Mesenchymal stem cell (in vitro differentiated cells and primary cell): ENCODE data around the gene ZNF385A.

Experiments used
- DNase-seq: peaks from one replicate; pipeline ENCODE4 v3.0.0-alpha.2; 2013
- H2AFZ ChIP-seq: one replicate; pipeline ENCODE4 v1.6.1; 2013; ENCODE audit warnings: low read depth, mild to moderate bottlenecking, control low read depth, inconsistent platforms, low read length, moderate library complexity
- H2AK5ac ChIP-seq: 2 replicates; pipeline ENCODE4 v1.6.1; 2013; ENCODE audit warnings: low read length, moderate library complexity, mild to moderate bottlenecking, inconsistent platforms; ENCODE audit not compliant: severe bottlenecking
- H2BK120ac ChIP-seq: one replicate; pipeline ENCODE4 v1.6.1; 2013; ENCODE audit warnings: low read depth, mild to moderate bottlenecking, inconsistent platforms, low read length, moderate library complexity
- H2BK12ac ChIP-seq, 2 experiments: one replicate each; pipeline ENCODE4 v1.6.1; 2013; ENCODE audit warnings: inconsistent platforms in 2 of 2, low read length in 2 of 2, mild to moderate bottlenecking in 2 of 2, moderate library complexity in 2 of 2, control low read depth in 1 of 2
- H2BK15ac ChIP-seq: one replicate; pipeline ENCODE4 v1.6.1; 2013; ENCODE audit warnings: mild to moderate bottlenecking, low read depth, inconsistent platforms; ENCODE audit not compliant: poor library complexity, severe bottlenecking
- H2BK5ac ChIP-seq: 2 replicates; pipeline ENCODE4 v1.6.1; 2013; ENCODE audit warnings: low read depth, mild to moderate bottlenecking, low read length, control low read depth, inconsistent platforms; ENCODE audit not compliant: poor library complexity, severe bottlenecking
- H3K14ac ChIP-seq, 2 experiments: one replicate each; pipeline ENCODE4 v1.6.1; 2013; ENCODE audit warnings: inconsistent platforms in 2 of 2, low read length in 2 of 2, control low read depth in 1 of 2, mild to moderate bottlenecking in 1 of 2, moderate library complexity in 1 of 2
- H3K18ac ChIP-seq, 2 experiments: one replicate each; pipeline ENCODE4 v1.6.1; 2013; ENCODE audit warnings: inconsistent platforms in 2 of 2, low read length in 2 of 2, control low read depth in 1 of 2, low read depth in 1 of 2, mild to moderate bottlenecking in 1 of 2
- H3K23ac ChIP-seq, 2 experiments: one replicate each; pipeline ENCODE4 v1.6.1; 2013; ENCODE audit warnings: inconsistent platforms in 2 of 2, low read length in 2 of 2, mild to moderate bottlenecking in 2 of 2, moderate library complexity in 2 of 2, control low read depth in 1 of 2
- H3K27ac ChIP-seq: 2 replicates; pipeline ENCODE4 v1.5.1; 2013; ENCODE audit warnings: mild to moderate bottlenecking, moderate library complexity, low read length, control low read depth, inconsistent platforms; ENCODE audit not compliant: poor library complexity, severe bottlenecking
- H3K27me3 ChIP-seq, 2 experiments: 2 replicates each; pipeline versions ENCODE4 v1.6.1 to v1.7.0; 2013; ENCODE audit warnings: low read length in 2 of 2, mild to moderate bottlenecking in 2 of 2, moderate library complexity in 2 of 2, control low read depth in 1 of 2, inconsistent platforms in 1 of 2; ENCODE audit not compliant: control insufficient read depth in 1 of 2, insufficient read depth in 1 of 2
- H3K36me3 ChIP-seq, 2 experiments: 2 replicates each; pipeline versions ENCODE4 v1.6.1 to v1.7.0; 2013; ENCODE audit warnings: low read length in 2 of 2, control low read depth in 1 of 2, inconsistent platforms in 1 of 2, low read depth in 1 of 2, mild to moderate bottlenecking in 1 of 2; ENCODE audit not compliant: insufficient read depth in 2 of 2, control insufficient read depth in 1 of 2
- H3K4ac ChIP-seq, 2 experiments: one replicate each; pipeline ENCODE4 v1.6.1; 2013; ENCODE audit warnings: inconsistent platforms in 2 of 2, low read length in 2 of 2, mild to moderate bottlenecking in 2 of 2, moderate library complexity in 2 of 2, control low read depth in 1 of 2, low read depth in 1 of 2
- H3K4me1 ChIP-seq: 2 replicates; pipeline ENCODE4 v1.6.1; 2013; ENCODE audit warnings: low read depth, low read length, control low read depth; ENCODE audit not compliant: control insufficient read depth, insufficient read depth
- H3K4me2 ChIP-seq: 2 replicates; pipeline ENCODE4 v1.6.1; 2013; ENCODE audit warnings: low read length, mild to moderate bottlenecking, inconsistent platforms; ENCODE audit not compliant: poor library complexity, severe bottlenecking
- H3K4me3 ChIP-seq, 2 experiments: 2 replicates each; pipeline versions ENCODE4 v1.5.1 to v1.7.0; 2013; ENCODE audit warnings: low read length in 2 of 2, mild to moderate bottlenecking in 2 of 2, control low read depth in 1 of 2, low read depth in 1 of 2; ENCODE audit not compliant: insufficient read depth in 1 of 2
- H3K79me1 ChIP-seq: replicated peaks from 2 replicates; pipeline ENCODE4 v1.6.1; 2013; ENCODE audit warnings: mild to moderate bottlenecking, control low read depth, low read length, inconsistent platforms; ENCODE audit not compliant: poor library complexity, severe bottlenecking
- H3K9ac ChIP-seq: 2 replicates; pipeline ENCODE4 v1.7.0; 2013; ENCODE audit warnings: mild to moderate bottlenecking, low read length, moderate library complexity
- H3K9me3 ChIP-seq: 2 replicates; pipeline ENCODE4 v1.7.0; 2013; ENCODE audit warnings: mild to moderate bottlenecking, low read length; ENCODE audit not compliant: control insufficient read depth
- H4K8ac ChIP-seq: one replicate; pipeline ENCODE4 v1.6.1; 2013; ENCODE audit warnings: inconsistent platforms, mild to moderate bottlenecking, low read length, moderate library complexity
- H4K91ac ChIP-seq: one replicate; pipeline ENCODE4 v1.6.1; 2013; ENCODE audit warnings: mild to moderate bottlenecking, low read length, inconsistent platforms
- WGBS: methylation state at CpG from one replicate; pipeline ENCODE4 v1.1.7; 2013; ENCODE audit warnings: mixed read lengths; 5-methylcytosine and 5-hydroxymethylcytosine counted together

Gene ZNF385A

DNA sequence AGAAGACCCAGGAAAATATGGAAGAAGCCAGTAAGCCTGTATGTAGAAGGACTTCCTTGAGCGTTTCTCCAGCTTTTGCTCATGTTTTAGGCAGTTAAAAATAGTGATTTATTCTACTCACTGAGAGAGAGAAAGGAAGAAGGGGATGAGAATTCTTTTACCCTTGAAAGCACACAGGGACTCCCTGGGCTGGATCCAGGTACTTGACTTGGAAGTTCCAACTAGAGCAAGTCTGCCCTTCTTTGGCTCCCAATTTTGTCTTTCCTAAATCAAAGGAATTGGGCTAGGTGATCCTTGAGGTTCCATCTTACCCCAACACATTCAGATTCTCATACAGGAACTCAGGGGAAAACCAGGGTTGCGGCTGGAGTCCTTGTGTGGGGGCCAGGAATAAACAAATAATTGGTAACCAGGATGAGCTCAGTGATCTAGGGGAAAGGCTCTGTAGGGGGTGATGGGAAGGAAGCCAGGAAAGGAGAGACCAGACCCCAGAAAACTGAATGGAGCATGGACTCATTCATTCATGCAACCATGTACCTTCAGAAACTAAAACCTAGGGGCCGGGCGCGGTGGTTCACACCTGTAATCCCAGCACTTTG is 46.0 kb upstream of the ZNF385A start:
- 89% methylated on average over 5 of the region's 5 CpGs for WGBS
- no peak overlapping the region for H3K4me2 ChIP-seq
- no peak overlapping the region for H3K23ac ChIP-seq
- no peaks in the 10 kb centered on the region for H3K36me3 ChIP-seq
- no peak overlapping the region for H2AFZ ChIP-seq
- H3K14ac ChIP-seq, result no peak overlapping the region
- H2BK15ac ChIP-seq, result no peak overlapping the region
- H3K18ac ChIP-seq, result no peak overlapping the region
- H3K9me3 ChIP-seq, result no peaks in the 10 kb centered on the region
- peak; percentile 55 for DNase-seq
- H4K8ac ChIP-seq, result peak overlapping the region; percentile 7
- H4K91ac ChIP-seq, result no peak overlapping the region
- peaks cover 8% of the 10 kb centered on the region for H3K4me1 ChIP-seq
- H2BK120ac ChIP-seq, result no peak overlapping the region
- no peaks in the 10 kb centered on the region for H3K79me1 ChIP-seq
- no peak overlapping the region for H2AK5ac ChIP-seq
- no peak overlapping the region for H3K4ac ChIP-seq
- H2BK12ac ChIP-seq, result no peak overlapping the region
- peaks cover 0 to 48% of the 10 kb centered on the region in 2 experiments for H3K27me3 ChIP-seq
- H3K4me3 ChIP-seq, result no peak overlapping the region
- H3K9ac ChIP-seq, result no peak overlapping the region
- no peak overlapping the region for H3K27ac ChIP-seq
- H2BK5ac ChIP-seq, result no peak overlapping the region

DNA sequence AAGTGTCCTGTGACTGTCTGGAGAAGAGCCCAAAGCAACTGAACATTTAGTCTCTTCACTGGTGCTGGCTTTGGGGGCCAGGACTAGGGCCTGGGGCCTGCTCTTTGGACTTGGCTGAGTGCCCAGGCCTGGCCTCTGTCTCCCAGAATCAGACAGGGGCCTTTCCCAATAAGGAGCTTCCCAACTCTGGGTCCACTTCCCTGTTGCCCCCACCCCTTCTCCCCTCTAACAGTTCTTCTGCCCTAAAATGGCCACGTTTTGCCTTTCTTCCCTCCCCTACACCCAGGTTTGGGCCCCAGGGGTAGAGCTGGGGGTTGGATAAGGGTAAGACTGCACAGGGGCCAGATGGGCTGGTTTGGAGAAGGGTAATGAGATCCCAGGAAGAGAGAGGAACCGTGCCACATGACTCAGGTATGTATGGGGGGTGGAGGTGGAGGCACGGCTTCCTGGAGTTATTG is 44.5 kb upstream of the ZNF385A start:
- Histone ChIP-seq H2AK5ac (no peak overlapping the region), H2BK15ac (no peak overlapping the region), H3K27ac (no peak overlapping the region), H2BK12ac (peak overlapping the region; percentile 69 to 83), H2BK5ac (no peak overlapping the region), H3K27me3 (peaks cover 0 to 60% of the 10 kb centered on the region in 2 experiments), H2AFZ (no peak overlapping the region), H3K4me3 (no peak overlapping the region), H3K14ac (peak overlapping the region in 1 of 2 experiments; percentile 44), H3K9ac (peak overlapping the region; percentile 72), H3K4me1 (peaks cover 8% of the 10 kb centered on the region), H3K4me2 (no peak overlapping the region), H3K18ac (peak overlapping the region; percentile 80 to 82), H3K4ac (peak overlapping the region; percentile 35), H4K8ac (peak overlapping the region; percentile 66), H4K91ac (no peak overlapping the region), H3K23ac (peak overlapping the region in 1 of 2 experiments; percentile 5), H2BK120ac (peak overlapping the region; percentile 75), H3K36me3 (no peaks in the 10 kb centered on the region), H3K9me3 (no peaks in the 10 kb centered on the region), H3K79me1 (no peaks in the 10 kb centered on the region)
- WGBS, result no CpG with 5 or more reads among the region's 3 CpGs
- DNase-seq, result no peak

DNA sequence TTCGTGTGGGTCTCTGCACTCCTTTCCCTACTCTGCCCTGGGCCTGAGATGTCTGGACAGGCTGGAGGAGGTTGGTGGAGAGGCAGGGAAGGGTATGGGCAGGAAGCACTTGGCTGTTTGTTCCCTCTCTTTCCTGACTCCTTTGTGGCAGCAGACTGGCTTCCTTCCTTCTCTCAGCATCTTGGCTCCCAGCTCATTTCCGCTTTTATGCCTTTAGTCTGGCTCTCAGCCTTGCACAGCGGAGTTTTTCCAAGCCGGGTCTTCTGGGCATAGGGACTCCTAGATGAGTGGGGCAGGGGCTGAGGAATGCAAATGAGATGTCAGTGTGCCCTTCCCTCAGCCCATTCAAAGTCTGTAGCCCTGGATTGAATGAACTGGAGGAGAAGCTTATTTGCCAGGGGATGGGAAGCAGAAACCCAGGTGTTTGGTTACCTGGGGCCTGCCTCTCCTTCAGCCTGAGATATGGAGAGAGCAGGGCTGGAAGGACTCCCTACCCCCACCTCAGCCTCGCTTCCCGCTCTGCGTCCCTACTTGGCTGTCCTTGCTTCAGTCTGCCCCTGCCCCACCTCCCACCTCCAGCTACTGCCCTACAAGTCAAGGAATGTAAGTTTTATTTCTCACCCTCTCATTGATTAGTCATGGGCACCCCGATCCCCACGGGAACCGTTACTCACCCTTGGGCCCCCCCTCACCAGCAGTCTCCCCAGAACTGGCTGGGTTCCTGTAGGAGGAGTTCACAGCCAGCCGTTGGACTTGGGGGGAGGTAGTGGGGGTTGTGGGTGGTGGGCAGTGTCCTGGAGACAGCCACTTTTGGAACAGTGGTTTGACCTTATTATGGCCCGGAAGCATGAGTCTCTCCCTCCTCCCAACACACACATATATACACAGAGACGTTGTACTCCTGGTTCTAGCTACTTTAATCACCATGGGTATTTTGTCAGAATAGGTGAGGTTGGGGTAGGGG is 43.8 kb upstream of the ZNF385A start:
- DNase-seq, result peak; percentile 60
- H2AK5ac ChIP-seq, result no peak overlapping the region
- H4K91ac ChIP-seq, result peak overlapping the region; percentile 89
- 59% methylated on average over 10 of the region's 13 CpGs for WGBS
- no peaks in the 10 kb centered on the region for H3K36me3 ChIP-seq
- H3K9me3 ChIP-seq, result no peaks in the 10 kb centered on the region
- no peak overlapping the region for H2AFZ ChIP-seq
- peak overlapping the region; percentile 80 to 90 for H3K18ac ChIP-seq
- no peaks in the 10 kb centered on the region for H3K79me1 ChIP-seq
- H3K27ac ChIP-seq, result no peak overlapping the region
- peak overlapping the region; percentile 75 to 81 for H2BK12ac ChIP-seq
- peak overlapping the region in 1 of 2 experiments; percentile 40 for H3K4me3 ChIP-seq
- H2BK15ac ChIP-seq, result no peak overlapping the region
- H3K4ac ChIP-seq, result peak overlapping the region in 1 of 2 experiments; percentile 85
- peak overlapping the region; percentile 72 for H3K9ac ChIP-seq
- peak overlapping the region in 1 of 2 experiments; percentile 66 for H3K14ac ChIP-seq
- peaks cover 8% of the 10 kb centered on the region for H3K4me1 ChIP-seq
- H3K4me2 ChIP-seq, result no peak overlapping the region
- H2BK5ac ChIP-seq, result no peak overlapping the region
- peak overlapping the region; percentile 66 for H4K8ac ChIP-seq
- H2BK120ac ChIP-seq, result peak overlapping the region; percentile 38
- peaks cover 0 to 66% of the 10 kb centered on the region in 2 experiments for H3K27me3 ChIP-seq
- H3K23ac ChIP-seq, result peak overlapping the region in 1 of 2 experiments; percentile 27

DNA sequence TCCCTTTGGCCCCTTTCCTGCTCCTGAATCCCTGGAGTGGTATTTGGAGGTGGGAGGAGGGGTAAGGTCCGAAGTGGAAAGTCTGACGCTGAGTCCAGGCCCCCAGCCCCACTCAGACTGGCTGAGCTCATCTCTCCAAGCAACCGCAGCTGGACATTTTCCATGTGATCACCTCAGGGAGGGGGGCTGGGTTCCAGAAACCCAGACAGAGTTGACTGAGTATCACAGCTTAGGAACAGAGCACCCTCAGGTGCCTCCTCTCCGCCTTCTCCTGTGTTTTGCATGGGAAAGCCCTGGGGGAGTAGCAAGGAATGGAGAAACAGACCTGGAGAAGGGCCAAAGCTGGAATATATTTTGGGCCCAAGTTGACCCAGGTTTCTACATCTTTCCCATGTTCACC is 42.6 kb upstream of the ZNF385A start:
- Histone ChIP-seq H3K4me3 (no peak overlapping the region), H3K27me3 (peaks cover 0 to 59% of the 10 kb centered on the region in 2 experiments), H2BK5ac (no peak overlapping the region), H3K9ac (no peak overlapping the region), H2BK120ac (peak overlapping the region; percentile 42), H2AFZ (no peak overlapping the region), H3K4me2 (no peak overlapping the region), H3K14ac (peak overlapping the region in 1 of 2 experiments; percentile 80), H3K18ac (peak overlapping the region in 1 of 2 experiments; percentile 21), H3K27ac (no peak overlapping the region), H2AK5ac (no peak overlapping the region), H3K36me3 (no peaks in the 10 kb centered on the region), H3K4ac (no peak overlapping the region), H4K8ac (no peak overlapping the region), H4K91ac (no peak overlapping the region), H3K23ac (no peak overlapping the region), H3K4me1 (peaks cover 5% of the 10 kb centered on the region), H3K79me1 (no peaks in the 10 kb centered on the region), H2BK12ac (peak overlapping the region in 1 of 2 experiments; percentile 6), H2BK15ac (no peak overlapping the region), H3K9me3 (no peaks in the 10 kb centered on the region)
- 78% methylated on average over 4 of the region's 4 CpGs for WGBS
- no peak for DNase-seq
